ENCODE measurements around the gene PSMD7. TPM values are rescaled to one million over a fixed set of nuclear protein-coding genes. Genes with fewer than 3 reads are reported as not detected.

PSMD7 gene
- total and polyA plus RNA-seq, 2 donors (not counting 1 experiment from before 2014, with no cell fraction given): 65.9 to 196 TPM

Other genes with a start within 250 kb of the PSMD7 start
- gene NPIPB15, start 79.5 kb downstream of the PSMD7 start, total RNA-seq: 0.26 TPM in 1 of 2 replicates, not detected in the other
- 1.9 TPM in 1 of 2 replicates, not detected in the other for gene NPIPB15, start 79.5 kb downstream of the PSMD7 start, polyA plus RNA-seq
- 0.77 and 0.83 TPM in 2 replicates for gene CLEC18B, start 124.7 kb downstream of the PSMD7 start, total RNA-seq
- 0.15 TPM in 1 of 2 replicates, not detected in the other for gene CLEC18B, start 124.7 kb downstream of the PSMD7 start, polyA plus RNA-seq